HG02884 (cell line): ENCODE data around the gene IGHMBP2.

Source experiments
- ATAC-seq: cut with Tn5 transposase; IDR thresholded peaks from one replicate; pipeline ENCODE4 v1.9.1; 2021; ENCODE audit warnings: mild to moderate bottlenecking, moderate library complexity; ENCODE audit not compliant: unreplicated experiment

The IGHMBP2 gene

GRCh38 chr11:68925611-68926010 is 21.9 kb downstream of the IGHMBP2 start:
- ATAC-seq = no peak

GRCh38 chr11:68927280-68928135 is 23.8 kb downstream of the IGHMBP2 start:
- ATAC-seq = no peak

- ATAC-seq = no peak
These were observed 24.6 kb downstream of the IGHMBP2 start for GRCh38 chr11:68928136-68928880.

GRCh38 chr11:68929135-68929534 is 25.4 kb downstream of the IGHMBP2 start:
- ATAC-seq = no peak

GRCh38 chr11:68929706-68930570 is 26.2 kb downstream of the IGHMBP2 start:
- ATAC-seq = no peak

- no peak for ATAC-seq
These were observed 27.5 kb downstream of the IGHMBP2 start for GRCh38 chr11:68930991-68931855.

GRCh38 chr11:68931911-68932310 is 28.2 kb downstream of the IGHMBP2 start:
- ATAC-seq = no peak

GRCh38 chr11:68932358-68932757 is 28.7 kb downstream of the IGHMBP2 start:
- no peak for ATAC-seq

- ATAC-seq = no peak
These were observed 29.4 kb downstream of the IGHMBP2 start for GRCh38 chr11:68932933-68933577.

- no peak for ATAC-seq
These were observed 30.1 kb downstream of the IGHMBP2 start for GRCh38 chr11:68933605-68934320.

- ATAC-seq = no peak
These were observed 30.6 kb downstream of the IGHMBP2 start for GRCh38 chr11:68934321-68934645.

- ATAC-seq = no peak
These were observed 31.0 kb downstream of the IGHMBP2 start for GRCh38 chr11:68934666-68935065.

- no peak for ATAC-seq
These were observed 31.4 kb downstream of the IGHMBP2 start for GRCh38 chr11:68935066-68935465.

GRCh38 chr11:68935516-68936357 is 32.0 kb downstream of the IGHMBP2 start:
- no peak for ATAC-seq

GRCh38 chr11:68936358-68936636 is 32.6 kb downstream of the IGHMBP2 start:
- no peak for ATAC-seq

GRCh38 chr11:68936676-68937620 is 33.3 kb downstream of the IGHMBP2 start:
- ATAC-seq = no peak

- no peak for ATAC-seq
These were observed 34.4 kb downstream of the IGHMBP2 start for GRCh38 chr11:68938088-68938487.
